GM12878 (cell line): ENCODE results near the gene SLC22A12. TPM values are rescaled to one million over a fixed set of nuclear protein-coding genes. Genes with fewer than 3 reads are reported as not detected.

Experiments
- CHD2 ChIP-seq: IDR thresholded peaks from 2 replicates; pipeline ENCODE4 v1.6.1; 2011; ENCODE audit warnings: low read depth, low read length, improper control_type of control experiment, borderline replicate concordance
- NKRF ChIP-seq: fragments of 450-650 bp; conservative IDR thresholded peaks from 2 replicates; pipeline ENCODE4 v1.6.1; 2017; ENCODE audit warnings: mild to moderate bottlenecking, moderate library complexity
- PRDM15 ChIP-seq: fragments of 450-650 bp; formaldehyde crosslinking; IDR thresholded peaks from 2 replicates; pipeline ENCODE4 v1.4.0; 2020; ENCODE audit warnings: mild to moderate bottlenecking, moderate library complexity
- SMARCA5 ChIP-seq: fragments of 450-650 bp; IDR thresholded peaks from 2 replicates; pipeline ENCODE4 v1.6.1; 2017; ENCODE audit warnings: mild to moderate bottlenecking
- STAT3 ChIP-seq: IDR thresholded peaks from 2 replicates; pipeline ENCODE4 v1.6.1; 2011; ENCODE audit warnings: low read depth, low read length, improper control_type of control experiment
- SUZ12 ChIP-seq: fragments of 200-600 bp; sonication (generic); IDR thresholded peaks from one replicate; pipeline ENCODE4 v1.6.1; 2018; ENCODE audit warnings: antibody characterized with exemption, mild to moderate bottlenecking; ENCODE audit not compliant: unreplicated experiment
- YY1 ChIP-seq: IDR thresholded peaks from 2 replicates; pipeline ENCODE4 v1.6.1; 2011; ENCODE audit warnings: low read depth, mild to moderate bottlenecking, low read length
- polyA plus RNA-seq, 11 experiments: library from polyadenylated mRNA; depleted of rRNA in 4 of 11; unstranded in 6 of 11; stranded (reverse) in 5 of 11; fragments of >200 nt; fragmentation: Nextera tagmentation in 4 of 11; fragmentation: Illumina TruSeq in 1 of 11; extraction: Ambion mirVana in 4 of 11; extraction: Trizol in 1 of 11; gene quantifications; 1 replicate in 1 of 11; 2 replicates in 10 of 11; pipeline versions ENCODE4 v1.2.1 to v1.2.3, GENCODE V29; 2011 to 2016; ENCODE audit warnings: inconsistent platforms in 2 of 11, missing spikeins in 2 of 11, low read depth in 1 of 11
- total RNA-seq, 4 experiments: library from RNA; depleted of rRNA in 3 of 4; stranded (reverse); fragments of >200 nt in 3 of 4; fragmentation: Illumina TruSeq in 1 of 4; extraction: Trizol in 1 of 4; gene quantifications; 2 replicates each; pipeline versions ENCODE4 v1.2.1 to v1.2.3, GENCODE V29; 2013 to 2021

SLC22A12 gene
- total and polyA plus RNA-seq, 10 of the 15 experiments (the other 5 are each of a cell fraction or from before 2014, with no cell fraction given): not detected

GRCh38 chr11:64591257-64592233 is 525 bp downstream of the SLC22A12 start (continued):
- TF ChIP-seq PRDM15 (CRISPR knock-in tag): no peak
- TF ChIP-seq STAT3: no peak
- TF ChIP-seq YY1: no peak
- TF ChIP-seq SMARCA5: no peak
- no peak for TF ChIP-seq SUZ12
- no peak for TF ChIP-seq CHD2
- TF ChIP-seq NKRF: no peak
